ENCODE results near the gene MGME1.

MGME1 gene

DNA sequence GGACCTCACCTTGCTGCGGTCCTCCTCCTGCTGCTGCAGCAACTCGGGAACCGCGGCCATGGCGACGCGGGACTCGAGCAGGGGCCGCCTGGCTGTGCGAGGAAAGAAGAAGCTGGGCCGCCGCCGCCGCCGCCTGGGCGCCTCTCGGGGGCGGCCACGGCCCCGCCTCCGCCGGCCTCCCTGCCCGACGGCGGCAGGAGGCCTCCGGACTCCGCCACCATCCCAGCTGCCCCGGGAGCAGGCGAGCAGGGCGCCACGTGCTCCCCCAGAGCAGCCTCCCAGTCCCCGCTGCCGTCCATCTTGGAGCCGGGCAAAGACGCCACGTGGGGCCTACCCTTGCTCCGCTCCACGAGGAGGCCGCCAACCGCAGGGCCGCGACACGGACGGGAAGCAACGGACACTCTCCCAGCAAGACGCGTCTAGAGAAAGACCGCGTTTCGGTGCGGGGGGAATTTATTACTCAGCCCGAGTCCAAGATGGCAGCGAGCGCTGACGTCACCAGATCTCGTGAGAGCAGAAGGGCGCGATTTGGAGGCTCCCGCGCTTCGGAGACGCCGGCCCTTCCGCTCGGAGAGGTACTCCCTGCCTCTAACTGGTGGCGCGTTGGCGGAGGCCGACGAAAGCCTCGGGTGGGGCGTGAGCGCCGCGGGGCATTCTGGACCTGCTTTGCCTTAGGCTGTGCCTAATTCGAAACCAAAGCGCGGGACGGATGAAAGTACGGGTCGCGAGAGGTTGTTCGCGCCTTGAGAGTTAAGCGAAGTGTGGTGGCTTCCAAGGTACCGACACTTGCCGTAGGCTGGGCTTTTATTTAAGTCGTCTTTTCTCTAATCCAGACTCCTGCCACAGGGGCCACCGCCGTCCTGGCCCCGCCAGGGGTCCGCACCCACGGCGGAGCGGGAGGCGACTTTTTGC lies at the start of gene MGME1, which contains the start of gene SNX5:
MGME1 (plus strand) TSS at position 653 of the 912 bp plus-strand sequence. CDS start 842 bp downstream, outside the sequence.
SNX5 (minus strand) TSS at position 429 of the 912 bp plus-strand sequence; CDS start at position 60, 369 bp downstream.
- peak; percentile 99 for DNase-seq (ENCODE audit: low read depth in 2 of 2)

GRCh38 chr20:17919149-17919548 lies 49.7 kb upstream of the MGME1 start:
- no peak for DNase-seq (ENCODE audit: low read depth in 2 of 2)

DNA sequence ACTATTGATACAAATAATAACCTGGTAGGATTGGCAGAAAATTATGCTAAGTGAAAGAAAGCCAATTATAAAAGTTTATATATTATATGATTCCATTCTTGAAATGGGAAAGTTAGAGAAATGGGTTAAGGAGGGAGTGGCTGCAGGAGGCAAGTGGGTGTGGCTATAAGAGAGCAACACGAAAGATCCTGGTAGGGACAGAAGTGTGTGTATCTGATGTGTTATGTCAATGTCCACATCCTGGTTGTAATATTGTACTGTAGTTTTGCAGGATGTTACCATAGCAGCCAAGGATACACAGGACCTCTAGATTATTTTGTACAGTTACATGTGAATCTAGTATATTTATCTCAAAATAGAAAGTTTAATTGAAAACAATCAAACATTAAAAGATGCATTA lies 47.0 kb upstream of the MGME1 start:
- DNase-seq (ENCODE audit: low read depth in 2 of 2) = no peak

- no peak for DNase-seq (ENCODE audit: low read depth in 2 of 2)
Measured at GRCh38 chr20:17925141-17925939, 43.5 kb upstream of the MGME1 start.

DNA sequence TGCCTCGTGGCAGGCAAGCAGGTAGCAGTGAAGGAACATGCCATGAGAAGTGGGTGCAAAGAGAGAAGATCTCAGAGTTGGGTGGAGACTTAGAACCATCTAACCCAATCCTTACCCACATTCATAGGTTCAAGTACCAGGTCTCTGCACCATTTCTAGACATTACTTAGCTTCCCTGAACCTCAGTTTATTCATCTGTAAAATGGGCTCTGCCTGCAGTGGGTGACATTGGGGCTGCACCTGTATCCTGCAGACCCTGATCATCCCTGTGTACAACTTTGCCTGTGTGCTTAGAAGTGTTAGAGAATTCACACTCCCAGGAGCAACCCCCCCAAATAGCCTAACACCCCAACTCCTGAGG lies 42.9 kb upstream of the MGME1 start:
- no peak for DNase-seq (ENCODE audit: low read depth in 2 of 2)

- DNase-seq (ENCODE audit: low read depth in 2 of 2) = no peak
Measured at GRCh38 chr20:17928211-17928611, 40.6 kb upstream of the MGME1 start.

DNA sequence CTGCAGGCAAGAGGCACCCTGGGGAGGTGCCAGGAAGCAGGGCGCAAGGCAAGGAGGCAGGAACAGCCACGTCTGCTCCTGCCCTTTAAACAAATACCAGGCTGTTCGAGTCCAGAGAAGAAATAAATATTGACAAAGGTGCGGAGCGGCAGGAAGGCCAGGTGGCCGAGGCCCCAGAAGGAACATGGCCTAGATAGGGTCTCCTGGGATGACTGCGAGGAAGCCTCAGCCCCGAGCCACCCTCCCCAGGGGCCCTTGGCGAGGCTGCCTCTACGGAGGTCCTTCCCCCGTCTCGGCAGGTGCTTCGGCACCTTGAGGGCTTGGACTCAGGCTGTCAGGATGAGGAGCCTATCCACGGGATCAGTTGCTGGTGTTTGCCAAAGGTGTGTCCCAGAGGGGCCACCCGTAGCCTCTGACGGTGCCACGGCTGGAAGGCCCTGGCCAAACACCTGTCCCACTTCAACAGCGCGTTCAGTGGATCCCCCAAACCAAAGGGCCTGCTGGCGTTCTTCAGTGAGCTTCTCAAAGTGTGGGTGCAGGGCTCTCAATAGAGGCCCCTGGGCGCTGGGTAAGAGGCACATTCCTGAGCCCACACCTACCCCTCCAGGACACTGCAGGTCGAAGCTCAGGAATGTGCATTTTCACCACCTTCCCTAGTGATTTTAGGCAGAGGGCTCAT lies 40.0 kb upstream of the MGME1 start:
- DNase-seq (ENCODE audit: low read depth in 2 of 2) = no peak

DNA sequence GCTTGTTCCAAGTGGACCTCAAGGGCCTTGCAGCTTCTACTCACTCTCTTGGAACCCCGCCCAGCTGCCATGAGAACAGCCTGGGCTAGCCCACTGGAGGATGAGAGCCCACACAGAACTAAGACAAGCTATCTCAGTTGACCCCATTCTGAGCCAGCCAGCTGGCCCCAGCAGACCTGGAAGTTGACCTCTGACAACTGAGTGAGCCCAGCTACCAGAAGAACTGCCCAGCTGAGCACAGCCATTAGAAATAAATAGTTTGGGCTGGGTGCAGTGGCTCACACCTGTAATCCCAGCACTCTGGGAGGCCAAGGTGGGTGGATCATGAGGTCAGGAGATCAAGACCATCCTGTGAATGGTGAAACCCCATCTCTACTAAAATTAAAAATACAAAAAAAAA lies 37.3 kb upstream of the MGME1 start:
- DNase-seq (ENCODE audit: low read depth in 2 of 2) = no peak

DNA sequence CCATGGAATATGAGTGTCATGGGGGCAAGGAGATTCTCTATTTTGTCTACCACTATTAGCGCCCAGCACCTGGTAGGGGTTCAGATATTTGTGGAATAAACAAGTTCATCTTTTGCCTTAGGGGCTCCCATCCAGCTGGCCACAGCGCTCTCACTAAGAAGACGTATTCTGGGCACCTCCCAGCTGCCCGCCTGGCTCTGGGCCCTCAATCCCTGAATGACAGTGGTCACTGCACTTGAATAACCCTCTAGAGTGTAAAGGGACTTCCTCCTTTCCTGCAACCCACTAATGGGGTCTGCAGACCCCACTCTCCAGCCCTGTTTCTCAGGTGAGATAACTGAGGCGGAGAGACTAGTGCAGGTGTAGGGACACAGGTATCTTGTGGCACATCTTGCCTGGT lies 36.4 kb upstream of the MGME1 start:
- no peak for DNase-seq (ENCODE audit: low read depth in 2 of 2)

DNA sequence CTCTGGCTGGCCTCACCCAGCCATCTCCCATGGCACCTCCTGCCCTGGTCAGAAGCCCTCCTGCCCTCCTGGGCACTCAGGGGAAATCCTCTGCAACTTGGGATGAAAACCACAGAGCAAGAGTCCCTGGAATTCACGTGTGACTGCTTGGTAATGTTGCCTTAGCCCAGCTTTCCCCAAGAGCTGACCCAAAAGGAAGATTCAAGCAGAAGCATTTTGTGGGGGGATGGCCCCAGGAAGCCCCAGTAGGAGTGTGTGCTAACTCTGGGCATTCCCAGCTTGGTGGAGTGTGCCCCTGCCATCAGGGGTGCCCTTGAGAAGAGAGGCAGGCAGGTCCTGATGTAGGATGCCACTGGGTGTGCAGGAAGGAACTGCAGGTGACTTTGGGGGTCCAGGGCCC lies 35.7 kb upstream of the MGME1 start:
- no peak for DNase-seq (ENCODE audit: low read depth in 2 of 2)

GRCh38 chr20:17933711-17934110 lies 35.1 kb upstream of the MGME1 start:
- no peak for DNase-seq (ENCODE audit: low read depth in 2 of 2)

DNA sequence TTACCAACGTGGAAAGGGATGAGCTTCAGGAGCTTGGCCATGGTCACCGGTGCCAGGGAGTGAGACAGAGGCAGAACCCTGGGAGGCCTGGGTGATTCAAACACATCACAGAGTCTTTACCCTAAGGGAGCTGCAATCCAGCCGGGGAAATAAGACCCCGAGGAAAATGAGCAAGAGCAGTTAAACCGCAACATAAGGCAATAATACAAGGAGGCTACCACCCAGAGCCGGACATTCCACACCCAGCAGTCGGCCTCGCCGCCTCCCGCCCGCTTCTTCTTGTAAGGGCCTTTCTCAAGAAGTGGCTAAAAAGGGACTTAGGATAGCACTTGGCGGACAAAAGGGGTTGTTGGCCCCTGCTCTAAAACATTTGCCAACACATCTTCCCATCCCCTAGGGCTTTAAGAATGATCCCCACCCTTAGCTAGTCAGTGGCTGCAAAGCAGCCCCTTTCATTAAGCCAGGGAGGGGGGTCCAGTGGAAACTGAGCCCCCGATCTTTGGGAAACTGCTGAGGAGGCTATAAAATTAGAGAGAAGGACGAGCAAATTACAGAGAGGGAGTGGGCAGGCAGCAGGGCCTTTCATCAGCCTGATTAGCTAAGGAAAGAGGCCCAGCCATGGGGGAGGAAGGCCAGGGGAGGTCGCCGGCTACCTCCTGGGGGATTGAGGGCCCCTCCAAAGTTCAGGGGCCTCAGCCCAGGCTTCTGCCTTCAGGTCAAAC lies 34.5 kb upstream of the MGME1 start:
- DNase-seq (ENCODE audit: low read depth in 2 of 2) = no peak

DNA sequence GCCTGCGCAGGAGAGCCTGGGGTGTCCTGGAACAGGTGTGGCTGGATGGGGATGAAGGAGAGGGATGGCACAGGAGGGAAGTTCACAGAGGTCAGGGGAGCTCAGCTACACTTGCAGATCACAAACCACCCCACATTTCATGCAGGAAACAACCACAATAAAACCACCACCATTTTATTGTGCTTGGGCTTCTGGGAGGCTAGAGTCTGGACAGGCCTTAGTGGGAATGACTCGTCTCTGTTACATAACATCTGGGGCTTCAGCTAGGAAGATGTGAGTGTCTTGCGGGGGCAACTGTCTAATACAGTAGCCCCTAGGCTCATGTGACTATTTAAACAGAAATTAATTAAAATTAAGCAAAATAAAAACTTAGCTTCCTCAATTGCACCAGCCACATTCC lies 33.6 kb upstream of the MGME1 start:
- DNase-seq (ENCODE audit: low read depth in 2 of 2) = no peak

GRCh38 chr20:17935761-17936160 lies 33.1 kb upstream of the MGME1 start:
- DNase-seq (ENCODE audit: low read depth in 2 of 2) = no peak

DNA sequence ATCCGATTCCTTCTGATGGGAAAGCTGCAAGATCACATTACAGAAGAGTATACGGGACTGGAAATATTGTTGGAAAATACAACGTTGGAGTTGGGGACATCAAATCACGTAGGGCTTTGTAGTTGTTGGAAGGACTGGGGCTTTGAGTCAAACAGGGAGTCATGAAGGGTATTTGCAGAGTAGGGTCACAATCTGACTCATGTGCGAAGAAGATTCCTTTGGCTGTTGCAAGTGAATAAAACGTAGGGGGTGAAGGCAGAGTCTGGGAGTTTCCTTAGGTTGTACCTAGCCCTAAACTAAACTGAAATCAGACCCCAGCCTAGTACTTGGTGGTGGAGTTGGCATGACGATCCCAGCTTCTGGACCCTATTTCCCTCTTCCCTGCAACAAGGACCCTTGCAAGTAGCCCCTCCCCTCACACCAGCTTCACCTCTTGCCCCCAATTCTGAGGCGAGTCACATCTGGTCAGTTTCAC lies 32.5 kb upstream of the MGME1 start:
- no peak for DNase-seq (ENCODE audit: low read depth in 2 of 2)

DNA sequence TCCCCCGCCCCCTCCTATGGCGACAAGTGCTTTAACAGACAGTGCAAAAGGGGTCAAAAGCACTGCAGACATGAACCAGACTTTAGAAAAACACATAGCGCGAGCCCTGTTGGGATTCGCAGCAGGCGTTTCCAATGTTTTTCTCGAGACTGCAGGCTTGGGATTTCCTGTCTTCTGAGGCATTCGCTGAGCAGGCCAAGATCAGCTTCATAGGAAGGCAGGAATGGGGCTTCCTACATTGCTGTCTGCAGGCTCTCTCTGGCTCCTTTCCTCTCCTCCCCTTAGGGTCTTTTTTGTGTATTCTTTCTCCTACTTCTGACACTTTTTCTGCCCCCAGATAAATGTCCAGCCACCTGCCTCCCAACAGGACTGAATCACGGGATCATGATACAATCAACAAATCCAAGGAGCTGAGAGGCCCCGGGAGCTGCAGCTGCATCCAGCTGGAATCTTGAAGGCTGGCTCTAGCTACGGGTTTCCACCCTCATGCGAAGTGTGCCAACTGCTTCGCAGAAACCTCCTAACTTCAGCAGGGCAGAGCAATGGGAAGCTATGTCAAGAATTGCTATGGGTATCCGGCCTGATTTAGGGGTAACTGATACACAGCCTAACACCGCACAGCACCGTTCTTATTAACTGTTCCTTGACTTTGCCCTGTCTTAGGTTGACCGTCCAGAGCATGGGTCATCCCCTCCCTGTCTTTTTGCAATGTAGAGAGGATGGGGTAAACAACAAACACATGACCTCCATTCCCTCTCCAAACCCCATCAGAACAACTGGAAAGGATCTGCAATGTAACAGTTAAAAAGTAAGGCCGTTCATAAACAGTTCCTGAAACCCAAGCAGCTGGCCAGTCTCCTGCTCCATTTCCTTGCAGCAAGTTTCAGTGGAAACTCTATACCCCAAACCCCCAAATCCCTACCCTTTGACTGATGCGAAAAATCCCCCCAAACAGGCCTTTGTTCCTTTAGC lies 31.8 kb upstream of the MGME1 start:
- no peak for DNase-seq (ENCODE audit: low read depth in 2 of 2)

GRCh38 chr20:17938871-17939619 lies 29.8 kb upstream of the MGME1 start:
- peak; percentile 18 to 31 for DNase-seq (ENCODE audit: low read depth in 2 of 2)

GRCh38 chr20:17939622-17940223 lies 29.1 kb upstream of the MGME1 start:
- no peak for DNase-seq (ENCODE audit: low read depth in 2 of 2)
